Fibroblast of skin of right quadriceps (primary cell): ENCODE results near the gene DCUN1D1.
A peak's percentile ranks its signal among the peaks of the same experiment; 100 is the strongest.

Experiments
- DNase-seq: peaks from one replicate; pipeline ENCODE4 v3.0.0-alpha.2; 2013

The DCUN1D1 gene

DNA sequence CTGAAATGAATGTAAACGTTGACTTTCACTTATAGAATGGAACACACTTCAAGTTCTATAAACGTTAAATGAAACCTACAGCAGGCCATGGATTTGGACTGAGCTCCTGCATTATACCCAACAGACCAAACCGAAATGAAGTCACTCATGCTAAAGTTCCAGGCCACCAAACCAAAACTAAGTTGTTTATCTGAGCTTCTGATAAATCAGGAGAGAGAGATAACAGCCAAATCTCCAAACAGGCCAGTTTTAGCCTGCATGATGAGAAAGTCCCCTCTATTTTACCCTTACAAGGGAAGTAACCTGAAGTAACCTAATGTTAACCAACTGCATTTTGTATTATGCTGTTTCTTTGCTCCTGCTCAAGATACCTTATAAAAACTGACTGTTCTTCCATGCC lies 44.5 kb downstream of the DCUN1D1 start:
- no peak for DNase-seq

DNA sequence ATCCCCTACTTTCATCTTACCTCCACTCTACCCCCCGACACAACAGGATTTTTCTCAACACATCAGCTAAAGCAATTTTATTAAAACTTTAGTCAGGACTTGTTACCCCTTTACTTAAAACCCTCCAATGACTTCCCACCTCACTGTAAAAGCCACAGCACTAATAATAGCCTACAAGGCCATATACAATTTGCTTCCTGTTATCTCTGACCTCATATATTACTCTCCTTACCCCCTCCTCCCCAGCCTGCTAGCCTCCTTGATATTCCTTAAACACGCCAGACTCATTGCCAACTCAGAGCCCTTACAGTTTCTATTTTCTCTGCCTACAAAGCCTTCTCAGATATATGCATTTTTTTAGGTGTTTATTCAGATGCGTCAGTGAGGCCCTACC lies 54.4 kb downstream of the DCUN1D1 start:
- DNase-seq, result no peak

DNA sequence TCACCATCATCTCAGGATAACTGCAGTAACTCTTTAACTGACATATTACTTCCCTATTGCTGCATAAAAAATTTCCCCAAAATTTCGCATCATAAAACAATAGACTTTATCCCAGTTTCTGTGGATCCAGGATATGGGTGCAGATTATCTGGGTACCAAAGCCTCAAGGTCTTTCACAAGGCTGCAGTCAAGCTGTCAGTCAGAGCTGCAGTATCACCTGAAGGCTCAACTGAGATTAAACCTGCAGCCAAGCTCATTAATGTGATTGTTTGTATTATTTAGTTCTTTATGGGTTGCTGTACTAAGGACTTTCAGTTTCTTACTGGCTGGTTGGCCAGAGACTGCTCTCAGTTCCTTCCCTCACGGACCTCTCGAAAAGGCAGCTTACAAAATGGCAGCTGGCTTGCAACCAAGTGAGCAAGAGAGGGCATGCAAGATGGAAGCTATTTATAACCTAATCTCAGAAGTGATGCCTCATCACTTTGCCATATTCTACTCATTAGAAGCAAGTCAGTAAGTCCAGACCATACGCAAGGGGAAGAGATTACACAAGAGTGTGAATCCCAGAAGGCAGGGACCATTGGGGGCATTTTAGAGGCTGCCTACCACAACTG lies 54.9 kb downstream of the DCUN1D1 start:
- DNase-seq, result peak; percentile 62

DNA sequence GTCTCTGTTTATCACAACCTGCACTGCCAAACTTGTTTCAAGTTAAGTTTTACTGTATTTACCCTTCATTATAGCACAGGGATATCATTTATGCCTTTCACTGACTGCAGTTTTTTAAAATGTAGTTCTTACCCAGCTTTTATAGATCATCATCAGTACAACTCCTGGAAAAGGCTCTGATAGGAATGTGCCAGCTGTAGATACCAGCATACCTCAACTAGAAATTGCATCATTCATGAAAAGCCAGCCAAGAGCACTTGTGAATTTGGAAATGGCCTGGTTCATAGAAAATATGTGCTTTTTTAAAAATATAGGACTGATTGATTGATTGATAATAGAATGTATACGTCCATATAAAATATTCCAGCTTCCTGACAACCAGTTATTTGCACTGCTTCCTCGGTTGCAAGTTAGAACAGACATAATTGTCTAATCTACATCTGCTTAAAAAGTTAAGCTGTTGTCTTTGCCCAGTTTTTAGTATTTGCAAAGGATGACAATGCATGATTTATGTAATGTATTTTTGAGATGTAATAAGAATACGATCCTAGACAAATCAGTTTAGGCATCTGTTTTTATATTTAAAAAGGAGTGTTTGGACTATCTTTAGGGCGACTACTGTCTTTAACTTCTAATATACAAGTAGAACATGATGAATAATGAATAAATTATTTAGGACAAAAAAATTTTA lies 58.5 kb downstream of the DCUN1D1 start:
- DNase-seq, result peak; percentile 34

DNA sequence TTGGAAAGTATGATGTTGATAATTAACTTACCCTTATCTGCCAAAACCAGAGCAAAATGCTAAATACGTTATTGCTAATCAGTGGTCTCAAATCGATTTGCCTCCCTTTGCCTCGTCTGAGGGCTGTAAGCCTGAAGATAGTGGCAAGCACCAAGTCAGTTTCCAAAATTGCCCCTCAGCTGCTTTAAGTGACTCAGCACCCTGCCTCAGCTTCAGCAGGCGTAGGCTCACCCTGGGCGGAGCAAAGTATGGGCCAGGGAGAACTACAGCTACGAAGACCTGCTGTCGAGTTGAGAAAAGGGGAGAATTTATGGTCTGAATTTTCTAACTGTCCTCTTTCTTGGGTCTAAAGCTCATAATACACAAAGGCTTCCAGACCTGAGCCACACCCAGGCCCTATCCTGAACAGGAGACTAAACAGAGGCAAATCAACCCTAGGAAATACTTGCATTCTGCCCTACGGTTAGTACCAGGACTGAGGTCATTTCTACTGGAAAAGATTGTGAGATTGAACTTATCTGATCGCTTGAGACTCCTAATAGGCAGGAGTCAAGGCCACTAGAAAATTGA lies 59.7 kb downstream of the DCUN1D1 start:
- DNase-seq, result no peak

DNA sequence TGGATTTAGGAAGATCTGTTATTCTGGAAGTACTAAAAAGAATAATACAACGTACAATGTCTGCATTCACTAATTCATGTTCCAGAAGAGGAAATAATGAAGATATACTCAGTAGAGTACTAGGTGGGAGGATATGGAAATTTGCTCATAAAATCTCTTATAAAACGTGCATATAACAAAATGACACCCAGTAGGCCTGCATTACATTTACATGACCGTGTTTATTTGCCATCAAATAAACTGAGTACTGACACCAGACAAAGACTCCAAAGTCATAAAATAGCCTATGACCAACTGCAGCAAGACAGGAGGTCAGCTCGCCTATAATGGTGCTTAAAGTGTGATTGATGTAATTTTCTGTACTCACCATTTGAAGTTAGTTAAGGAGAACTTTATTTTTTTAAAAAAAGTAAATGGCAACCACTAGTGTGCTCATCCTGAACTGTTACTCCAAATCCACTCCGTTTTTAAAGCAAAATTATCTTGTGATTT lies 60.4 kb downstream of the DCUN1D1 start:
- no peak for DNase-seq

DNA sequence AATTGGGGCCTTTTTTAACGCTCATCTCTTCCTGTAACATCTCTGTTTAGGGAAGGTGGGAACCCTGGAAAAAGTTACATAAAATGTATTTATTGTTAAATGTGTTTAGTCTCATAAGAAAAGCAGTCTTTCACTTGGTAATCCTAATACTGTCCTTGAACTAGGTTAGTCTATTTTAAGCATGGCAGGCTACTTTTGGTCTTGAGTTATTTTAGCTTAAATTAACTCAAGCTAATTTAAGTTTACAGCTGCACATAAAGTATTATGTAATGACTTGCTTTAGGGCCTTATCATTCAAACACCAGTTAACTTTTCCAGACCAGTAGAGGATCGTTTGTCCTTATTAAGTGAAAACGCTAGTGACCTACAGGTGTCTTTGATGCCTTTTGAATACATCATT lies 63.2 kb downstream of the DCUN1D1 start:
- DNase-seq, result no peak

DNA sequence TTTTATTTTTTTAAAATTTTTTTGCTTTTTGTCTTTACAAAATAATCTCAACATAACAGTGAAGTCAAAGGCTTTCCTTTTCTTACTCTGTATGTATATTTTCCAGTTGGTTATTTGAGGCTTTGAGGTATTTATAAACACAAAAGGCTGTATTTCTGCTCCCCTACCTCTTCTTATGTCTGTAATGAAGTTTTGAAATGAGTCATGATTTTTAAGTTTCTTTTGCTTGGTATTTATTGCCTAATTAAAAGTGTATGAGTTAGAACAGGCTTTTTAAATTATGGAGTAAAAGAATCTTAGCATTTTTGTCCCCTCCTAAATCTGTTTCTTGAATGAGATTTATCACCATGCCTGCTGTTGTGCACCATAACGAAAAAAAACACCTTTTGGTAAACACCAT lies 66.0 kb downstream of the DCUN1D1 start:
- DNase-seq, result peak; percentile 42

DNA sequence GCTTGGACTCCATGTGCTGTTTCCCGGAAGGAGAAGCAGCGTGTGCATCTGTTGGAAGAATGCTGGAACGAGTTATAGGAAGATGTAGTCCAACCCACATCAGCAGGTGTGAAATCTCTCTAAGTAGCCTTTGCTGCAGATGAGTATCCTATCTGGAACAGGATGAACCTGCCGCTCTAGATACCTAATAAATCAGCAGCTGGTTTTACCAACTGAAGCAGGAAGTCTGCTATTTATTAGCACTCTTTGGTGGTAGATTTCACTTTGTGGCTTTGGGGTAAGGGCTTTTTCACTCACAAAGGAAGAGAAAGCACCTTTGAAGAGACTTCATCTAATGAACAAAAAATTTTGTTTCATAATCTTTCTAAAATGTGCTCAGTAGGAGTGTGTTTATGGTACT lies 66.4 kb downstream of the DCUN1D1 start:
- no peak for DNase-seq

DNA sequence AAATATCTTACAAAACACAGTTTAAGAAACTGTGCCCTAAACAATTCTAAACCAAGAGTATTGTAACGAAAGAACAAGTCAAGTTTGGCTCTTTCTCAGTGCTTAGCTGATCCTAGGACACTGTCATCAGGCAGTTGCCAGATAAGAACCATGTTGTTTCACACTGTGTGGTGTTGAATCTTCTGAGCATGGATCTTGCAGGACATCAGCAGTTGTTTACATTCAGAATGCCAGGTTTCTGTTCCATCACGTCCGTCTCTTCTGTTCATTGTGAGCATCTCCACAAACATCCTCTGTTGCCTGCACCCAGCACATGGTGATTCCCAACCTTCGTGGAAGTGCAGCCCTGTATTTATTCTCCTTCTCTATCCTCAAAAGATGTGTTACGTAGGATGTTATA lies 67.9 kb downstream of the DCUN1D1 start:
- DNase-seq, result no peak

DNA sequence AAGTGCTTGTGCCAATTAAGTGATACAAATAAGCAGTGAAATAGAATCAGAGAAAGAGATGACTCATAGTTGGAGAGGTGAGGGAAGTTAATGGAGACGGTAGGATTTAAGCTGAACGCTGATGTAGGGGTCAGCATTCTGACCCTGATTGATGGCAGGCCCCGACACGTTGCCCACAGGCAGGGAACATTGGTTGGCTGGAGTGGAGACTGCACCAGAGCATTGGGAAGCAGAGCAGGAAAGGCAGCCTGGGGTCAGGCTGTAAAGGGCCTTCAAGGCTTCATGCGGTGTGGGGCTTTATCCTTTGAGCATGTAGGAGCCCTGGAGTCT lies 68.6 kb downstream of the DCUN1D1 start:
- no peak for DNase-seq

DNA sequence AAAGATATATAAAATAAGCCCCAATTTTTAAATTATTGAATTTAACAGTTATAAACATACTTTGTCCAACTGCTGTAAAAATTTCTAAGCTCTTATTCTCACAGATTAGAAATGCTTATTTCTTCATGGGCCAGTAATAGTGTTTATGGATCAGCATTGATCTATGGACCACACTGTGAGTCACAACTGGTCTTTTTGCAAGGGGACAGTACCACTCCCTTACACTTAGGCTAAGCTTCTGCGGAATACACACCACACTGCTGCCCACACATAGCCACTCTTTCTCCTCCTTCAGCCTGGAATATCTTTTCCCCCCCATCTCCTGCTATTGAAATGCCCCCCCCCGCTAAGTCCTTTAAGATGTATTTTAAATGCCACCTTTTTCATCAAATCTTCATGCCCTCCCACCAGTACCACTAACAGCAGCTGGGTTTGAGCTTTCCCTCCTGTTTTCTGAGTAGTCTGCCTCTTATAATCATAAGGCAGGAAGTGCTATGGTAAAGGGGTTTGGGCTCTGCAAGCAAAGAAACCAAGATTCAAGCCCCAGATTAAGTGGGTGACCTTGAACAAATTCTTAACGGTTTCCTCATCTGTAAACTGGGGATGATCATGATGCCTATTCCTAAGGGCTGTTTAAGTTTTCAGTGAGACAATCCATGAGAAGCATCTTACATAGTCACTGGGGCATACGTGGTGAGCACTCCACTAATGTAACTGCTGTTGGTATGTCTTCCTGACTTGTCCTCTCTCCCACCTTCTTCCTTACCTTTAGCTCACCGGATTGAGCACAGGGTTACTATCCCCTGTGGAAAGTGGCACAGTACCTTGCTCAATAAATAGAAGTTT lies 69.2 kb downstream of the DCUN1D1 start:
- DNase-seq, result no peak

DNA sequence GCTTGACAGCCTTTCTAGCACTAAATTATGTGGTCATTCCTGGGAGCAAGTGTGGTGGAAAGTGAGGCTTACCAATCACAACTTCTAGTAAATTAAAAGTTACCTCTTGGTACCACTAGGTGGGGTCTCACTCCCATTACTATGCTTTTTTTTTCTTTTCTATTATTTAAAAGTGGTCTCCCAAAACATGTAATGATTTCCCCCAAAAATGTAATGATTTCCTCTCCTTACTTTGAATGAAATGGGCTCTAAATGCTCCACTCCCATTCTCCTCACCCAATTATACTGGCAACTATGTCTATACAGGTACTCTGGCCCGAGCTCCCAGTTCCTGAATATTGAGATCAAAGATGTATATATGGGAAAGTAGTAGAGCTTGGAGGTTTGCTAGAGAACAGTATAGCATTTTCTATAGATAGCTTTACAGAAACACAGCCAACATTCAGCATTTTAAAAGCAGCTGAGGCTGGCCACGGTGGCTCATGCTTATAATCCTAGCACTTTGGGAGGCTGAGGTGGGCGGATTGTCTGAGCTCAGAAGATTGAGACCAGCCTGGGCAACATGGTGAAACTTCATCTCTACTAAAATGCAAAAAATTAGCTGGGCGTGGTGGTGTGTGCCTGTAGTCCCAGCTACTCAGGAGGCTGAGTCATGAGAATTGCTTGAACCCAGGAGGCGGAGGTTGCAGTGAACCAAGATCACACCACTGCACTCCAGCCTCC lies 70.9 kb downstream of the DCUN1D1 start:
- peak; percentile 9 for DNase-seq

DNA sequence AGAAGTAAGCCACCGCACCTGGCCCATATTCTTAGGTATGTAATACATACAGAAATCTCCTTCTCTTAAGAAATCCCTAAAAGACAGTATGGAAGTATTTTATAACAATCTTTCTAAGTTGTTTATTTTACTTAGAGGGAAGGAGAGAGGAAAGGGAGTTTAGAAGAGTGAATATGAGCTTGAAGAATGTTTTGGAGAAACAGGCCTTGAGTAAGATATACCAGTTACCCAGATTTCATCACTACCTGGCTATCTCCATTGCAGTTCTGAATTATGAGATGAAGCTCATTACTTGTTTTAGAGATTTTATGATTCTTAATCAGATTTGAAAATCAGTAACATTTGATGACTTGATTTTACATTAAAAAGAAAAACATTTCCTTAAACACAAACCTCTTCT lies 71.9 kb downstream of the DCUN1D1 start:
- no peak for DNase-seq

DNA sequence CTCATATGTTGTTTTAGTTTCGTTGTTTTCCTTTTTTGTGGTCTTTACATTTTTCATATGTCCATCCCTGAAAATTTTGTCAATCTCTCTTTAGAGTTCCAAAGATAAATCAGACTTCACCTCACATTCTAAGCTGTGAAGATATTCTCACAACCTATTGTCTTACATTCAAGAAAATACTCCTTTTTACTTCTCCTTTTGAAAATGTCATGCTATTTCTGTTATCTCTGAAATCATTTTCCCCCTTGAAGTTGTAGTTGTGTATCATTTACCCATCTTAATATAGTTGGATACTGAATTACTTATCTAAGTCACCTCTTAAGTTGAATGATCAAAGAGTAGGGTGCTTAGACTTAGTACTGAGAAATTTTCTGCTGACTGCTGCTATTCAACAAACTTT lies 74.3 kb downstream of the DCUN1D1 start:
- no peak for DNase-seq

DNA sequence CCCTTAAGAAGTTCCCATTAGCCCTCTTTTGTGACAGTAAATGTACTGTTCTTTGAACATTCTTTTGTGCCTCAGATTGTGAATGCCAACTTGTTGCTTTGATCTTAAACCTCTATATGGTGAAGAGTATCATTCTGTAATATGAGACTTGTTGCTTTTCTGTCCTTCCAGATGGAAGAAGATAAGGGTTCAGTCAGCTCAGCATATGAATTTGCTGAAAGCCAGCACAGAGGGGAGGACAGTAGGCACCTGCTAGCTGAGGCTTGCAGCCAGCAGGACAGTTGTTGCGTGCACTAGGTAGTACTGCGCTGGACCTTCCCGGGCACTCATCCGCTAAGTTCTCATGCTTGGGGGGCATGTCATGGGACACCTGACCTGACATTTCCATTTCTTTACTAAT lies 74.7 kb downstream of the DCUN1D1 start:
- no peak for DNase-seq

DNA sequence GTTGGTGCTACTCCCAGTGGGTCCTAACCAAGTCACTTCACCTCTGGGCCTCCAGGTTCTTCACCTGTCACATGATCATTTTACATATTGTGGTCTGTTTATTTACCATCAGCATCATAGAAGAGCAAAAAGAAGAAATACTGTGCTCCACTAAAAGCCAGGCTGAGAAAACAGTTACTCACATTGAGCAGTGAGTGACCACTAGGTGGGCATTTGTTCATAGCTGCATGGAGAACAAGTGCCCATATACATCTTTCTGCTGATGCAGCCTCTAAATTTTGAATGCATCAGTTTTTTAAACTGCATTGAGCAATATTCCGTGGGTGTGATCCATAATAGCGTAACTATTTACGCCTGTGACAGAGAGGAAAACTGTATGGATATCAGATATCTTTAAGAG lies 76.2 kb downstream of the DCUN1D1 start:
- DNase-seq, result no peak

DNA sequence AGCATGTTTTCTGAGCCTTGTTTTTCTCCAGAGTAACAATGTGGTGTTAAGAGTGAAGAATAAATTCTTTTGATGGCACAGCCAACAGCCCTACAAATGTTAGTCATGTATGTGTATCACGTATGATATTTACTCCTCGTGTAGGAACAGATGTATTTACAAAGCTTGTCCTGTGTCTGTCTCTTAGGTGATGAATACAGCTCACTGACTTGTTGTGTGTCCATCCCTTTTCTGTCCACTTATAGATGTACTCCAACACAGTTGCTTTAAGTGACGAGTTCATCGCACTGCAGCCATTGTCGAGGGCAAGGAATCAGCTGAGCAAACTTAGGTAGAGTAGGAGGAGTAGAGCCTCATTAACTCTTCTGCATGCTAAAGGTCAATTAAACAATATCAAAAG lies 78.1 kb downstream of the DCUN1D1 start:
- no peak for DNase-seq

DNA sequence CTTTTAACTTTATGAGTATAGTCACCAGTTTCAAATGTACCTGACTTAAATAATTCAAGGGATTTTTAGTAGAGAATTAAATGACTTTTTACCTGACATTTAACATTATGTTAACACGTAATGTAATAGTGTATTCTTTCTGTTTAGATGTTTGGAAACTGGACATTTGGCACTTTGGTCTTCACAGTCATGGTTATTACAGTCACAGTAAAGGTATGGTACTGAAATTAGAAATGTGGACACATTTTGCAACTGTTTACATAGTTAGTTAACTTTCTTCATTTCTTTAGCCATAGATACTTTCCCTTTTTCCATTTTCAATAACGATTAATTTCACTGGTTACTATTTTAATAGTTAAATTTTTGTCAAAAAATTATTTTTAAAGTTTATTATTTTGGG lies 83.8 kb downstream of the DCUN1D1 start:
- DNase-seq, result no peak

DNA sequence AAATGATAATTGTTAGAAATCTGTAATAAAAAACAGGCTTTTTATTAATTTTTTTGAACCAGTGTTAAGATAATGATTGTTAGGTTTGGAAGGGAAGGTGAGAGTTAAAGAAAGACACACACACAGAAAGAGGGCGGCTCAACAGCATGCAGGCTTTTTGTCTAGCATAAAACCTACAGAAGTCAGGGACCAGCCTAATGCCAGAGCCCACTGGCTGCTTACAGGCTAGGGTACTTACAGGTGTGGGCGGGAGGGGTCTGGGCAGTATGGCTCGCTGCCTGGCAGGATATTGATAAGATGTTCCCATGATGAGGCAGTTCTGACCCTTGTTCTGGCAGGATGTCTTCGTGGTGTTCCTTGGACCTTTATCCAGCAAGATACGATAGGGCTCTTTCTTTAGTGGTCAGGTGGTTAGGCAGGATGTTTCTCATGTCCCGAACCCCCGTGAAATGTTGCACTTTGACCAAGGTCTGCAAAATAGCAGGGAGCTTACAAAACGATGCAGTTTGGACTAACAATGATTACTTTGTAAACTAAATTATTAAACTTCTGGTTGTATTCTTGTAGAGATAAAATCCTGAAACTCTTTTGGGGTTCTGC lies 84.7 kb downstream of the DCUN1D1 start:
- no peak for DNase-seq

DNA sequence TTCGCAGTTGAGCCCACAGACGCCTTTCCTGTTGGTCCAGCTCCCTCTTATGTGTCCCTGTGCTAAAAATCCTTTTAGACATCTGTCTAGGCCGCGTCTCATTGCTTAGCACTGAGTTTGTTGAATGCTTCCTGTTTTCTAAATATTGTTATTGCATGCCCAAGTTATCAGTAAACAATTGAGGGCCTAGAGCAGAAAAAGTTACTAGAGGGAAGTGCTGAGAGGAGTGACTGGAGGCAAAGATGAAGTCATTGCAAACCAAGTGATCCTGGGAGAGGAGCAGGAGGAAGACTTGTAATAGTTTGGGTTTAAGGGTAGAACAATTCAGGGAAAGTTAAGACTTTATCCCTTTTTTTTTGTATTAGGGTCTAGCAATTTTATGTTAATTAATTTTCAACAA lies 88.1 kb downstream of the DCUN1D1 start:
- DNase-seq, result no peak

DNA sequence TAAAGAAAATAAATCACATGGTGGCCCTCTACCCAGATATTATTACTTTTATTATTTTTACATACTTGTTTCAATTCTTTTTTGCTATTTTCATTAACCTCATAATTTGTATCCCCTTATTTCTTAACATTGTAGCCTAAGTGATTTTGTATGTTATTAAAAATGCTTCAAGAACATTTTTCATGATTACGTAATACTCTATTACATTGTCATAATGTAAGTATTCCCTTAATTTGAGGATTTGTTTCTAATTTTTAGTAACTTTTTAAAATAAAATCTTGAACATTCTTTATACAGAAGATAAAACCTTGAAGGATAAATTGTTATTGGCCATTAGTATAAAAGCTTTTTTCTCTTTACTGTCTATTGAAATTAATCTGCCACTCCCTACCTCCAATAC lies 89.0 kb downstream of the DCUN1D1 start:
- no peak for DNase-seq
